T1000 (cell line): Measurements from ENCODE around the gene LDLRAD3.

ENCODE experiments used
- DNase-seq: peaks from one replicate; lab custom pipeline; 2025; ENCODE audit warnings: mixed read lengths; lab: John Stamatoyannopoulos, UW

Gene LDLRAD3

DNA sequence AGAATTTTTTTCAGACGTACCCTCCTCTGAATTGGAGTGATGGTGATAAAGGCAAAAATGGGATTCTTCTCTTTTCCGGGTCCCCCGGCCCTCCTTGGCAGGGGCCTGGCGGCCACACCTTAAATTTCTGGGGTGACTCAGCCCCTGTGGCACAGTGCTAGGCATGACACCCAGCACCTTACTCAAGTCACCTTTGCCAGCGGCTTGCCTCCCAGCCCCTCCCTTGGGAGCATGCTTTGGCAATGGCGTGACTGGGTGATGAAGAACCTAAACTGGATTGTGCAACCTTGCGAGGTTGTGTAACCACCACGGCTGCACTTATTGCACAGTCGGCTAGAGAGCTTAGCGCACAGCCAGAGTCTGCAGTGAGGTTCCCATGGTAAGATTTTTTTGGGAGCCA, 16.2 kb upstream of the LDLRAD3 start:
- no peak for DNase-seq

DNA sequence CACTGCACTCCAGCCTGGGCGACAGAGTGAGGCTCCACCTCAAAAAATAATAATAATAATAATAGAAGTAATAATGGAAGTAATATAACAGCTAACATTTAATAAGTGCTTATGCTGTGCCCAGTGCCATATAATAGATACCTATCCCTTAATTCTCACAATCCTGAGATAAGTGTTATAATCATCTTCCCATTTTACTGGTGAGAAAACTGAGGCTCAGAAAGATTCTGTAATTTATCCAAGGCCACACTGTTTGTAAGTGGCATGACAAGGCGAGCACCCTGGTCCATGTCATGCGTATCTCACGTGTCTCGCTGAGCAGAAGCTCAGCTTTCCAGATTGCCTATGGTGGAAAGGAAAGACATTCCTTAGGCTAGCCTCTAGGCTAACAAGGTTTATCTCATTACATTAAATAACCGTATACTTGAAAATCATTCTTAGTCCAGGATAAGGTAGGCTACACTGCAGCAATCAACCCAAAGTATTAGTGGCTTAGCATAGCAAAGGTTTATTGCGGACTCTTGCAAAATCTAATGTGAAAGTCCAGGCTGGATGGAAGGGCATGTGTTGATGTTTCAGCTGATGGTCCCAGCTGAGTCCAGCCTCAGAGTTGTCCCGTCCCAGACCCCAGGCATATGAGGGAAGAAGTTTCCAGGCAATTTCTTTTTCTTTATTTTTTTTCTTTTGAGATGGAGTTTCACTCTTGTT, 15.0 kb upstream of the LDLRAD3 start:
- DNase-seq = no peak

DNA sequence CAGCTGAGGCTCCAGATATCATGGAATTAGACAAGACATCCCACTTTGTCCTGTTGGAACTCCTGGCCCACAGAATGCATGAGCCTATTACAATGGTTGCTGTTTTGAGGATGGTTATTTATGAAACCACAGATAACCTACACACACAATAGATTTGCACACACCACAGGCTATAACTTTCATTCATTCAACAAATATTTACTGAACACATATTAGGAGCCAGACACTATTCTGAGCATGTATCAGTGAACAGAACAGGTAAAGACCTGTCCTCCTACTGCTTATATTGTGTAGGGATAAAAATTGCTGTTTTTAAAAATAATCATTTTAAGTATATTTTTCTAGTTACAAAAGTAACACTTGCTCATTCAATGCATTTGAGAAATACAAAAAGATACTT, 13.4 kb upstream of the LDLRAD3 start:
- no peak for DNase-seq

DNA sequence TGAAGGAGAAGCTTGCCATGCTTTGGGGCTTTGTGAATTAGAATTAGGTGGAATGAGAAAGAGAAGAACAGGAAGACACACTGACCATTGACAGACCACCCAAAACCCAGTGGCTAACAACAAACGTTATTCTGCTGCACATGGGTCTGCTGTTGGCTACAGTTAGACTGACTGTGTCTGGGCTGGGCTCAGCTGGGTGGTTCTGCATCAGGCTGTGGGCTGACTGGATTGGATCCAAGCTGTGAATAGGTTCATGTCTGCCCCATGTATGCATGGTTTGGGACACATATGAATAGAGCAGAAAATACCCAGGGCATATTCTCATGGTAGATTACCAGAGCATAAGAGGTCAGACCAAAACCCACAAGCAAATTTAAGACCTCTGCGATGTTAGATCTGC, 11.7 kb upstream of the LDLRAD3 start:
- DNase-seq = no peak

DNA sequence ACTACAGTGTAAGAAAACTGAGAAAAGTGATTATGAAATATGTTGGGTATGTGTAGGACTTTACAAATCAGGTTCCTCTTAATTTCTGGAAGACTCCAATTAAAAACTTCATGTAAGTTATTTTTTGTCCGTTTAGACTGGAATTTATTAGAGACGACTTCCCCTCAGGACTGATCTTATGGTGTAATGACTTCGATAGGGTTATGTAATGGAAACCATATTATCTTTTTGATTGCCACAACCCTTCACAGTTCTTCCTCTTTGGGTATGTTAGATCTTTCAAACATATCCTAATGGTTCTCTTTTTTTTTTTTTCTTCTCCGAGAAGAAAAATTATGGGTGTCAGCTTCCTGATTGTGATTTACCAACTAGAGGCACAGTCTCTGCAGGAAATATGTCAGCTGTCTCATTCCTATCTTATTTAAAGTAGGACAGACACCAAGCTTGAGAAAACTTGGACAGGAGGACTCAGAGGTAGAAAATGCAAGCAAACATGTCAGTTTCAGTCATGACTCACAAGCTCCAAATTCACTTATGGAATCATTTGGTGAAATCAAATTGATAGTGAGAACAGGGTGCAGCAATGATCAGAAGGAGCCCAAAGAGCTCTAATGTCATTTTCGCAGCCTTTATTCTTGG, 11.1 kb upstream of the LDLRAD3 start:
- no peak for DNase-seq

DNA sequence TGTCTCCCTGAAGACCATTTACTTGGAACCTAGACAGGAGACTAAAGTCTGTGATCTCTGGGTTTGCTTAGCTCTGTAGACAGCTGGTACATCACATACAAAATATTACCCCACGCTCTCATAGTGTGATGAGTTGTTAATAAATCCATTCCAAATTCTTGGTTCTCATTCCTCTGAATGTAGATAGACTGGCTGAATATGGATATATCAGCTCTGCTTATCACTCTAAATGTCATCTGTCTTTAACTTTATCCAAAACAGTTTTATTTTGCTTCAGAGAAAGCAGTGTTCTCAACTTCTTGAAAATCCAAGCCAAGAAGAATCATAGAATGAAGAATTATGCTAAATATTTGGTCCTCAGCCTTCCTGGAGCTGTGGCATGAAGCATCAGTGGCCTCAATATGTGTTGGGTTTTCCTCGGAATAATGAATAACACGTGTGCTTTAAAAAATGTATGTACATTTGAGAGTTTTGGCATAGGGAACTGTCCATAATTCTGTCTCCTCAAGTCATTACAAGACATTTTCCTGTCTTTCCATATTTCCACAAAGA, 10.5 kb upstream of the LDLRAD3 start:
- DNase-seq = no peak

DNA sequence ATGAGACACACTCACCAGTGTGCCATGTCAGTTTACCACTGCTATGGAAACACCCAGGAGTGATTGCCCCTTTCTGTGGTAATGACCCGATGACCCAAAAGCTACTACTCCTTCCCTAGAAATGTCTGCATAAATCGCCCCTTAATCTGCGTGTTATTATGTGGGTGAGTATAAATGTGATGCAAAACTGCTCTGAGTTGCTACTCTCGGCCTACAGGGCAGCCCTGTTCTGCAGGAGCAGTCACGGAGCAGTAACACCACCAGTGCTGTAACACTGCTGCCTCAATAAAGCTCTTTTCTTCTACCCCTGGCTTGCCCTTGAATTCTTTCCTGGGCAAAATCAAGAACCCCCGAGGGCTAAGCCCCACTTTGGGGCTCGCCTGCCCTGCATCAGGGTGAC, 9.6 kb upstream of the LDLRAD3 start:
- no peak for DNase-seq

DNA sequence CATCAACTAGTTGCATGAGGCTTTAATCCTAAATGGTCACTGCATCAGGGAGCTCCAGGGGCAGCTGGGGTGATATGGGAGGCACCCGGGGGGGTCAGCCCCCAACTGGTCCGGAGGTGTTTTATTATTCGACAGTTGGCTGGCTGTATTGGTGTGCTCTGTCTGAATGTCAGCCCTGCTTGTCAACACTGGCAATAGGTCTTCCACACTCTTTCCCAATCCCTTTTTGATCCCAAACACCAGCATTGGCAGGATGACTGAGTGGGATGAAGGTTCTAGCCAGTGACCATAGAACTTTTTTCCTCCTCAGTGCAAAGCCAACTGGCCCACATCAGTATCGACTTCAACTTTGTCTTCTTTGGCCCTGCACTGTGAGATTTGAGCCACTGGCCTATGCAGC, 8.9 kb upstream of the LDLRAD3 start:
- no peak for DNase-seq

DNA sequence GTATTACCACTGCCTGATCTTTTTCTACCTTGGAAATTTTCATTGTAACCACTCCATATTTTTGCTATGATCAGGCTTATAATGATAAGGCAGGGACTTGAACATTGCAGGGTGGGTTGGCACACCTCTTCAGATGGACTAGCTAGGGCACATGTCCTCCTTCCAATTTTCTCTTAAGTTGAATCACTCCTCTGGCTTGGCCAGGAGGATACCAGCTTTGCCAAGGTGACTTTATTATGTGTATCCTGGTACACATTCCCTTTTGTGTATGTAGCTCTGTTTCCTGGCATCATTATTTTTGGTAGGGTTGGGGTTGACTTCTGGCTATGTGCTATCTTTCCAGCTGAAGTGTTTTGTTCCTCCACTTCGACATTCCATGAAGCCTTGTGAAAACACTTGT, 8.5 kb upstream of the LDLRAD3 start:
- no peak for DNase-seq

DNA sequence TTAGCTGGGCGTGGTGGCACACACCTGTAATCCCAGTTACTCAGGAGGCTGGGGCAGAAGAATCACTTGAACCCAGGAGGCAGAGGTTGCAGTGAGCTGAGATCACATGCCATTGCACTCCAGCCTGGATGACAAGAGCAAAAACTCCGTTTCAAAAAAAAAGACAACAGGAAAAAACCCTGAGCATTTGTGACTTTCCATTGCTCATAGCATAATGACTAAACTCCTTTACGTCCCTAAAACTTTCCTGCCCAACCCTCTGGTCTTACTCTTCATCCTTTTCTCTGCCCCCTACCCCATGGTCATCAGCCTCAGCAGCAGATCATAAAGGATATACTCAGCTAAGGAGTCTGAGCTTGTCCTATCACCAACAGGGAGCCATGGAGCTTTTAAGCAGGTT, 6.8 kb upstream of the LDLRAD3 start:
- no peak for DNase-seq

DNA sequence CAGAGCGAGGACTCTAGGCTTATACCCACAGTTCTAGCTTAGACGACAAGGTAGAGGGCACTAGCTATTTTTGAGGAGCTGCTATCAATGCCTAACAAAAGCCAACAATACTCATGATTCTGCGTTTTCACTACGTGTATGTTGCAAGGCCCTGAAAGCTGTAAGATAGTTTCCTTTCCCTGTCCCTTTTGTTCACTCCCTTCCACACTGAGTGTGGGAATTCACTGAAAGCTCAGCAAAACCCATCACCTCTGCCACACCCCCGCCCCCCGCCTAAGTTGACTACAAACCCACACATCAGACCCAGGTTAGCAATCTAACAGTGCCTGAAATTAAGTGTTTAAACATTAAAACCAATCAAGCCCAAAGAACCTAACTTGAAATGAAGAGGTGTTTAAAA, 6.2 kb upstream of the LDLRAD3 start:
- no peak for DNase-seq

DNA sequence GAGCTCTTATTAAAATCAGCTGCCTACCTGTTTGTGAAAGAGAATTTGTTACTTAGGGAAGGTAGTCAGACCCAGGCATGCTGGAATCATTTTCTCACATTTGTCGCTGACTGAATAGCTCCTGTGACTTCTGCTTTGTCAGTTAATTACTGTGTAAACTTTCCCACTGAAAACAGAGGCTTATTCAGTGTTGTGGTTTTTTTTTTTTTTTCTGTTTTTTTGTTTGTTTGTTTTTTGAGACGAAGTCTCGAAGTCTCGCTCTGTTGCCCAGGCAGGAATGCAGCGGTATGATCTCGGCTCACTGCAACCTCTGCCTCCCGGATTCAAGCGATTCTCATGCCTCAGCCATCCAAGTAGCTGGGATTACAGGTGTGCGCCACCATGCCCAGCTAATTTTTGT, 5.6 kb upstream of the LDLRAD3 start:
- DNase-seq = no peak

DNA sequence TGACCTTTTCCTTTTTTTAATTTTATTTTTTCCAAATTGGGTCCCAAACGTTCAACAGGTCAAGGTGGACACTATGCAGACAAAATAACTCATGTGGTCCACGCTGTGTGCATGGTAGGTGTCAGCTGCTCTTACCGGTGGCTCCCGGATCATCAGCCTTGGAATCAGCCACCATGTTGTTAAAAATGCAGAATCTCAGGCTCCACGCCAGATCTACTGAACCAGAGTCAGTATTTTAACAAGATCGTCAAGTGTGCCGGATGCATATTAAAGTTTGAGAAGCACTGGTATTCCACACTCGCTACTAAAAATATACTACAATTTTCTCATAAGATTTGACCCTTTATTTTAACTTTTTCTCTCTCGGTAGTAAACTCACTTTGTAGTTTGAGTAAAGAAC, 553 bp upstream of the LDLRAD3 start:
- no peak for DNase-seq

DNA sequence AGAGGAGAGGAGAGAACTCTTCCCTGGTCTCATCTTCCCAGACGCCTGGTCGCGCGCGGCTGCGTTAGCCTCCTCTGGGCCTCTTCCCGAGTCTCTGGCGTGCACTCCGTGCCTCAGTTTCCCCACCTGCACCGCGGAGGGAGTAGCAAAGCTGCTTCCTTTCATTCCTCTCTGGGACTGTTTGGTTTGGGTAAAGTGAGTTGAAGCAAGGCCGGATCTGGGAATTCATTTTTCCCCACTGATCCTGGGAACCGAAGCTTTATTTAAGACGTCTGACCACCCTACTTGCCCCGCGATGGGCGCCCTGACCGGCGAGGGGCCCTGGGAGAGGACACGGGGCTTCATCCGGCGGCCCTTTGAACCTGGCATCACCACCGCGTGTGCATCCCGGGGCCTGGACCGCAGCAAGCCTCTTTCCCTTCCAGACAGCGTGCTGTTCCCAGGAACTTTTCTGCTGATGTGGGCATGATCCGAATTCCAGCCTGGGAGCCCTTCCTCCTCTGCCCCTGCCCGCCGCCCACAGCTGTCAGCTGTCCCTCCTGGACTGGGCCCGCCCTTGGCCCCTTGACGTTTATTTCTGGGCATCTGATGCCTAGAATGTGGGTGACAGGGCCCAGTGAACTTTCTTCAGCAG, 758 bp downstream of the LDLRAD3 start:
- DNase-seq = no peak

DNA sequence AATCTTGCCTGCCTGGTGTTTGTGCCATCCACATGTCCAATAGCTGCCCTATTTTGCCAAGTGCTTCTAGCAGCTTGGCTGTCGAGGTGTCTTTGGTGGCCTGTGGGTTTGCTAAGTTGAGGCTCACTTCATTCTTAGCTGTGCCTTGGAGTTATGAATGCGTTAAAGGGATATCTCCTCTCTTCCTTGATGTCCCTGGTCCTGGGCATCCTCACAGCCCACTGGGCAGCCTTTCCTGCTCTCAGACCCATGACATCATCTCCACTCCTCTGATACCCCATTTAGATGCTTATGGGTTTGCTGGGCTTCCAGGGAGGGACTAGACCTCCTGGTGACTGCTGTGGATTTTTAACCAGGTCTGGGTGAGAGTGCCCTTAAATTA, 1.3 kb downstream of the LDLRAD3 start:
- DNase-seq = no peak

DNA sequence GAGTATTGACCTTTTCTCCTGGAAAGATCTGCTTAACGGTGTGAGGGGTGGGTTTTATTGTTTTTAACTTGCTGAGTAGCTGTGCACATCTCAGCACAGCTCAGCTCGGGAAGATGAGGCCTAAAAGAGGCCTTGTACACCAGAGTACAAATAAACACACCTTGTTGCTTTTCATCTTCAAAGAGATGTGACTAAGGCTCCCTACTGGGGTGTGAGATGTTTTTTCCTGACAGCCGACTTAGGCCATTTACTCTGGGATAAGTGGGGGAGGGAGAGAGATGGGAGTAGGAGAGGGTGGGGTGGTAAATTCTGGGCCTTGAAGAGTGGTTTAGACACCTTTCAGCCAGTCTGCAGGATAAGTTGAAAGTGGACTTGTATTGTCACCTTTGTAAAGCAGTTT, 2.9 kb downstream of the LDLRAD3 start:
- DNase-seq = no peak

DNA sequence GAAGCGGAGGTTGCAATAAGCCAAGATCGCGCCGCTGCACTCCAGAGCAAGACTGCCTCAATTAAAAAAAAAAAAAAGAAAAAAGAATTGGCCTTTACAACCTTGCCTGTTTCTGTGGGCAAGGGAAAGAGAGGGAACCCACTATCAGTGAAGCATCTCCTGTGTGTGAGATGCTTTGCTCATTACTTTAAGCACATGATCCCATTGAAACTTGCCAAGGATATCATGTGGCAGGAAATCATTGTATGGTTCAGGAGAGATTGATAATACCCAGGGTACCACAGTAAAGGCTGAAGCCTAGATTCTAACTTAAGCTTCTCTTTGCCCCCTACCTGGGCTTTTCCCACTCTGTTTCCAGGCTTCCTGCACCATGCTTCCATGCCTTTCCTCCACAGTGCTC, 3.6 kb downstream of the LDLRAD3 start:
- no peak for DNase-seq

DNA sequence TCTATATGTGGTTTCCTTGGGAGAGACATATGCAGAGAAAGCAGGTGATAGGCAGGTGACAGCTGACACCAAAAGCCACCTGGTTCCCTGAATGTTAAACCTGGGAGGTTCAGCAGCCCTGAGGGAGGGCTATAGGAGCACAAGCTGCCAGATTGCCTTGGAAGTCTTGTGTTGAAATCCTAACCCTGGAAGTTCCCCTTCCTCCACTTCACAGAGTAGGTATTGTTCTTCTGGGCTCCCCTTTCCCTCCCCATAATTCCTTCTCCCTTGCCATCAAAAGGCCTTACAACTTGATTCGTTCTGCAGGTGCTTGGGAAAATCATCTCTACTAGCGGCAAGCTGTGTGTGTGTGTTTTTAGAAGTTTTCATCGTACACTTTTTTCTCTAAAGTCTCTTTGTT, 5.4 kb downstream of the LDLRAD3 start:
- DNase-seq = no peak

DNA sequence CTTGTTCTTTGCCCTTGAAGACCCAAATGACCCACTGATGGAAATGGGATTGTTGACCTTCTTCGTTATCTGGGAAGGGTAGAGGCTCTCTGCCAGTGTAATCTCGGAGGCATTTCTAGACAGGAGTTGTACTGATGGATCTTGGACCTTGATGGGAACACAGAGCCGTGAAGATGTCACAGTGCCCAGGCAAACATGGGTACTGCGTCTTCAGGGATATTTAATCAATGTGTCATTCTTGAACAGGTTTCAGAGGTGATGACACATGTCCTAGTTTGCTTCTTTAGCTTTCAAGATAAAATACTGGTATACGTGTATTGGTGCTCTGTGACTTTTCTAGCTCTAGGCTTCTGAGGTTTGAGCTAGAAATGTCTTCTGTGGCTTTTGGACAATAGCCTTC, 6.2 kb downstream of the LDLRAD3 start:
- no peak for DNase-seq

DNA sequence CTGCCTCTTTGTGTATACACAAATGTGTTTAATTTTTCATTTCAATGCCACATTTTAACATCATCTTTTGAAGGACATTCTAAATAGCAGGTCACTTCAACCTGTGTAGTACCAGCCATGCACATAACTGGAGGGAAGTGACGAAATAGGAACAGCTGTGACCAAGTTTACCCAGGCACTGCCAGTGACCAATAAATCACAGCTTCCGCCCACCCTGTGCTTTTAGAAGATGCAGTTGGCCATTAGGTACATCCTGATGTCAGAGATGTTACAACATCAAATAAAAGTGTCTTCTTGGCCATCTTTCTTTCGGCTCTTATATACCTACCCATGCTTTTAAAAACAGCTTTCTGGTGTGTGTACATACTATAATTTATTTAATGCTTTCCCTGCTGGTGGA, 7.8 kb downstream of the LDLRAD3 start:
- DNase-seq = no peak

DNA sequence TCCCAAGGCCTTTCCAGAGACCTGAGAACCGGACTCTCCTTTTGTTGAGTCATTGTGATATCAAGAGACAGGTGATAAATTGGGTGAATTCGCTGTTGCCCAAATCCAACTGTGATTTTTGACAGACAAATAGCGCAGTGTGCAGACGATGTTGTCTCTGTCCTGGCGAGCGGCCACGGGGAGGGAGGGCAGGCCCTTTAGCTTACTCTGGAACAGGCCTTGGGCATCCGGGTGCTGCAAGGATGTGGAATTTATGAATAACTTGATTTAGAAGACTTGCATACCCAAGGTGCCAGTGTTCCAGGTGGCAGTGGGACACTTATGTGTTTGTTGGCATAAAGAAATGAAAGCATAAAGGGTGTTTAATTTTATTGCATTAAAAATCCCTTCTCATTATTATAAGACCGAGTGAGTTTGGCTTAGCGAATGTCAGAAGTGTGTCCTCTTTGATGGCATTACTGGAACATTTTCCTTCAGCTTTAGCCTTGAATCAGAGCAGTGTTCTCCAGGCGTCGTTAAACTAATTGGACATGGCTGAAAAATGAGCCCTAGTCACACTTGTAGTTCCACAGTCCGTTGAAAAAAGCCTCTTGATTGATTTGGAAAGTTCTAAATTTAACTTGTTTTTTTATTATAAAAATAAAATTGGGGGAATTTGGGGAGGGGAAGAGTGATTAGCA, 9.4 kb downstream of the LDLRAD3 start:
- no peak for DNase-seq

DNA sequence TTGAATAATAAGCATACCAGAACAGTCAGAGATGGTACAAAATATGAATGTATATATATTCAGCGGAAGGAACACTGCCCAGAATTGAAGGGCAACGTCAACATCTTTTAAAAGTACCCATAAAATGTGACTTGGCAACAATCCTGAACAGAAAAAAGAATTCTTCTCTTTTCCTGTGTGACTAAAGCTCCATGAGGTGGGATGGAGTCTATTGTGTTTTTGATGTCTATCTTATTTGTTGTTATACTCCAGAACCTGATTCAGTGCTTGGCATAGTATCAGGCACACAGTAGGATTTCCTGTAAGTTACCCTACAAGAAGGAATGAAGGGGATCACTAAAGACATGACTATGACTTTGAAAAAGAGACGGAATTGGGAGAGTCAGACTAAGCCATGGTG, 10.3 kb downstream of the LDLRAD3 start:
- DNase-seq = no peak

DNA sequence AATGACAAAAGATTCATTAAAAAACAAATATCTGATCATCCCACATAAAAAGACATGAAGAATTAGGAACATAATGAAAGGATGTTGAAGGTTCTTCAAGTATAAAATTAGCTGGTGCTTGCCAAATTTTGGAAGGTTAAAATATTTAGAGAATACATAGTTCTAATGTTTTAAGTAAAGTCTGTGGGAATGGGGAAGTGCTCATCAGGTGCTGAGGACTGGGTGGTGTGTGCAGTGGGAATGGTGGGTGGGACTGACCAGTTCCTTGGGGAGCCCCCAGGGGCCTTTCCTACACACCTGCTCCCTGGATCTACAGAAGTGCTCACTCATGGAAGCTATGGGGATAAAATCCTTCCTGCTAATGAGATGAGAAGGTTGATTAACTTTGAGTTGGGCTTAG, 11.8 kb downstream of the LDLRAD3 start:
- no peak for DNase-seq
